Lower leg skin (tissue), 4 donors: Measurements from ENCODE around the gene BLNK. TPM values are rescaled to one million over a fixed set of nuclear protein-coding genes. Genes with fewer than 3 reads are reported as not detected.

ENCODE experiments used
- DNase-seq, 2 donors: peaks; one replicate each; pipeline ENCODE4 v3.0.0-alpha.2; 2019; ENCODE audit warnings: low spot score in 2 of 2
- H3K4me3 ChIP-seq: fragments of 200-600 bp; sonication (generic); 2 replicates; pipeline ENCODE4 v1.5.1; 2017; ENCODE audit warnings: mild to moderate bottlenecking, low read depth; ENCODE audit not compliant: poor library complexity, severe bottlenecking
- POLR2A ChIP-seq, 2 donors: fragments of 450-650 bp; IDR thresholded peaks; one replicate each; pipeline ENCODE4 v1.6.1; 2016 to 2017; ENCODE audit warnings: antibody characterized with exemption in 2 of 2, mild to moderate bottlenecking in 1 of 2, moderate library complexity in 1 of 2
- WGBS, 2 donors: methylation state at CpG; one replicate each; pipeline ENCODE4 v1.1.5; 2018; 5-methylcytosine and 5-hydroxymethylcytosine counted together
- intact Hi-C: fragments of 100-400 bp; cut with DNase I; formaldehyde crosslinking; loops from one replicate; pipeline ENCODE4 v1.15.0; 2023; ENCODE audit warnings: low total_unique reads
- total RNA-seq, 4 donors: library from RNA; depleted of rRNA; stranded (reverse); fragments of >200 nt; gene quantifications; one replicate each; pipeline ENCODE4 v1.1.0, GENCODE V29; 2016
- TF ChIP-seq, protein P1 (sequence below), 3 donors: fragments of 450-650 bp; IDR thresholded peaks; one replicate each; pipeline ENCODE4 v1.5.1; 2016; ENCODE audit warnings: antibody characterized with exemption in 3 of 3, mild to moderate bottlenecking in 3 of 3, moderate library complexity in 2 of 3

Gene BLNK
- total RNA-seq, 4 donors from 2014 or later = 2.4 to 13.3 (median 7.7) TPM

DNA sequence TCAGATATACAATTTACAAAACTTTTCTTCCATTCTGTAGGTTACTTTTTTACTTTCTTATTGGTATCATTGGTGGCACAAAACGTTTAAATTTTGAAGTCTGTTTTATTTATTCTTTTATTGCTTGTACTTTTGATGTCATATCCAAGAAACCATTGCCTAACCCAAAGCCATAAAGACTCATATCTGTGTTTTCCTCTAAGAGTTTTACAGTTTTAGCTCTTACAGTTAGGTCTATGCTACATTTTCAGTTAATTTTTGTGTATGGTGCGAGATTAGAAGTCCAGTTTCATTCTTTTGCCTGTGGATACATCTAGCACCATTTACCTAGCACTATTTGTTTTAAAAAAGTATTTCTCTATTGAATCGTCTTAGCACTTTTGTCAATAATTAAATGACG lies 53.7 kb downstream of the BLNK start:
- WGBS, 2 donors = 67 to 74% methylated on average over 4 of the region's 4 CpGs
- DNase-seq = no peak
- intact Hi-C loops = no loop called here
- no peak overlapping the region for H3K4me3 ChIP-seq
- TF ChIP-seq POLR2A (IDR thresholded peaks at IDR 0.05) = no peak
- TF ChIP-seq, protein P1, sequence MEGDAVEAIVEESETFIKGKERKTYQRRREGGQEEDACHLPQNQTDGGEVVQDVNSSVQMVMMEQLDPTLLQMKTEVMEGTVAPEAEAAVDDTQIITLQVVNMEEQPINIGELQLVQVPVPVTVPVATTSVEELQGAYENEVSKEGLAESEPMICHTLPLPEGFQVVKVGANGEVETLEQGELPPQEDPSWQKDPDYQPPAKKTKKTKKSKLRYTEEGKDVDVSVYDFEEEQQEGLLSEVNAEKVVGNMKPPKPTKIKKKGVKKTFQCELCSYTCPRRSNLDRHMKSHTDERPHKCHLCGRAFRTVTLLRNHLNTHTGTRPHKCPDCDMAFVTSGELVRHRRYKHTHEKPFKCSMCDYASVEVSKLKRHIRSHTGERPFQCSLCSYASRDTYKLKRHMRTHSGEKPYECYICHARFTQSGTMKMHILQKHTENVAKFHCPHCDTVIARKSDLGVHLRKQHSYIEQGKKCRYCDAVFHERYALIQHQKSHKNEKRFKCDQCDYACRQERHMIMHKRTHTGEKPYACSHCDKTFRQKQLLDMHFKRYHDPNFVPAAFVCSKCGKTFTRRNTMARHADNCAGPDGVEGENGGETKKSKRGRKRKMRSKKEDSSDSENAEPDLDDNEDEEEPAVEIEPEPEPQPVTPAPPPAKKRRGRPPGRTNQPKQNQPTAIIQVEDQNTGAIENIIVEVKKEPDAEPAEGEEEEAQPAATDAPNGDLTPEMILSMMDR (IDR thresholded peaks at IDR 0.05) = no peak

- DNase-seq = no peak
- TF ChIP-seq, protein P1 (IDR thresholded peaks at IDR 0.05) = no peak
- TF ChIP-seq POLR2A (IDR thresholded peaks at IDR 0.05) = no peak
- no peak overlapping the region for H3K4me3 ChIP-seq
- intact Hi-C loops = no loop called here
- WGBS, 2 donors = 87 to 89% methylated on average over 5 of the region's 5 CpGs
Measured at GRCh38 chr10:96216775-96217174, 54.6 kb downstream of the BLNK start.

DNA sequence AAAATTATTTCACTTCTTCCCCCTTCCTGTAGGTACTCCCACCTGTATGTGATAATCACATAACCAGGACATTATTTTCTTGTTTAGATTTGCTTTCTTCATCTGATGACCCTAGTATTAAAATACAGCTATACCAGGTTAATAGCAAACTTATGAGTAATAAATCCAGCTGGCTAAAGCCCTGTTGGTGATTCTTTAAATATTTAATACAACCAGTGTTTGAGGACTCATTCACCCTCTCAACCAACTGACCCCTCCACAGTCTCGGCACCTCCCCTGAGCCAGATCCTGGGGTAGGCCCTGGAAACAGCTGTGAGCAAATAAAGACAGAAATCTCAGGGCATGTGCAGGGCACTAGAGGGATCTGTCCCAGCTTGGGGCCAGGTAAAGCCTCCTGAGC lies 58.5 kb downstream of the BLNK start:
- DNase-seq = no peak
- H3K4me3 ChIP-seq = no peak overlapping the region
- WGBS, 2 donors = 87 to 89% methylated on average over 1 of the region's 1 CpG
- no peak for TF ChIP-seq POLR2A (IDR thresholded peaks at IDR 0.05)
- TF ChIP-seq, protein P1 (IDR thresholded peaks at IDR 0.05) = no peak
- intact Hi-C loops = no loop called here

- intact Hi-C loops = no loop called here
- H3K4me3 ChIP-seq = no peak overlapping the region
- TF ChIP-seq, protein P1 (IDR thresholded peaks at IDR 0.05) = no peak
- no peak for TF ChIP-seq POLR2A (IDR thresholded peaks at IDR 0.05)
- DNase-seq = no peak
Measured at GRCh38 chr10:96211764-96212163, 59.6 kb downstream of the BLNK start.

- intact Hi-C loops = no loop called here
- H3K4me3 ChIP-seq = no peak overlapping the region
- no peak for DNase-seq
- WGBS, 2 donors = 68 to 74% methylated on average over 5 of the region's 5 CpGs
- TF ChIP-seq, protein P1 (IDR thresholded peaks at IDR 0.05) = no peak
- no peak for TF ChIP-seq POLR2A (IDR thresholded peaks at IDR 0.05)
Measured at GRCh38 chr10:96208946-96209345, 62.4 kb downstream of the BLNK start.

- H3K4me3 ChIP-seq = no peak overlapping the region
- DNase-seq = no peak
- TF ChIP-seq POLR2A (IDR thresholded peaks at IDR 0.05) = no peak
- TF ChIP-seq, protein P1 (IDR thresholded peaks at IDR 0.05) = no peak
- intact Hi-C loops = no loop called here
- 83 to 84% methylated on average over 2 of the region's 2 CpGs for WGBS, 2 donors
Measured at GRCh38 chr10:96208271-96208670, 63.1 kb downstream of the BLNK start.
